K562 (cell line): ENCODE measurements around the gene CARD11. TPM values are rescaled to one million over a fixed set of nuclear protein-coding genes. Genes with fewer than 3 reads are reported as not detected.

ENCODE experiments used
- ATAC-seq: fragments of 200-7000 bp; cut with Tn5 transposase; 3 replicates; pipeline ENCODE4 v1.9.1; 2020; ENCODE audit warnings: moderate library complexity
- BruUV-seq: library from RNA; stranded (reverse); fragments of 400-500 nt; replicated peaks from 2 replicates; lab custom pipeline; 2021; lab: Mats Ljungman, UMichigan
- CTCF ChIA-PET: fragments of 300-600 bp; formaldehyde crosslinking; extraction: SDS; loops from one replicate; lab custom pipeline; 2021; ENCODE audit warnings: low intra/inter-chr PET ratio; lab: Yijun Ruan, JAX
- POLR2A ChIA-PET: fragments of 300-600, 350-650 bp; sonication (Branson Sonifier 250); formaldehyde crosslinking; extraction: SDS; loops from one replicate; lab custom pipeline; 2021; ENCODE audit warnings: antibody characterized with exemption, inconsistent platforms; lab: Yijun Ruan, JAX
- DNase-seq, 4 experiments: peaks; one replicate each; pipeline versions ENCODE4 v3.0.0 to v3.0.0-alpha.2; 2011 to 2018; ENCODE audit warnings: low spot score in 3 of 4, mixed read lengths in 3 of 4; ENCODE audit errors: extremely low read depth in 1 of 4
- FAIRE-seq: peaks from 2 replicates; lab custom pipeline; 2011; peaks lifted over from hg19 to GRCh38; lab: Jason Lieb, UNC
- H2AFZ ChIP-seq: 2 replicates; pipeline ENCODE4 v1.6.0; 2011; ENCODE audit warnings: low read depth, low read length, control low read depth, inconsistent platforms
- H3K27ac ChIP-seq: fragments of 200-600 bp; 3 replicates; pipeline ENCODE4 v1.8.0; 2011; ENCODE audit warnings: low read depth, mild to moderate bottlenecking, control low read depth, inconsistent platforms, low read length, moderate library complexity, mixed read lengths; ENCODE audit errors: extremely low read depth
- H3K27me3 ChIP-seq, 2 experiments: fragments of 300-600 bp in 1 of 2; 2 replicates in 1 of 2; 3 replicates in 1 of 2; pipeline versions ENCODE4 v1.6.0 to v1.8.0; 2011; ENCODE audit warnings: inconsistent platforms in 2 of 2, low read length in 2 of 2, mild to moderate bottlenecking in 1 of 2, mixed read lengths in 1 of 2, moderate library complexity in 1 of 2; ENCODE audit not compliant: control insufficient read depth in 2 of 2, insufficient read depth in 2 of 2
- H3K36me3 ChIP-seq: fragments of 300-600 bp; 3 replicates; pipeline ENCODE4 v1.8.0; 2011; ENCODE audit warnings: mild to moderate bottlenecking, low read length, inconsistent platforms; ENCODE audit not compliant: control insufficient read depth, insufficient read depth
- H3K4me1 ChIP-seq, 2 experiments: fragments of 200-600 bp in 1 of 2; replicated peaks in 1 of 2; 2 replicates in 1 of 2; 3 replicates in 1 of 2; pipeline versions ENCODE4 v1.5.1 to v1.8.0; 2011; ENCODE audit warnings: inconsistent platforms in 2 of 2, low read length in 2 of 2, mild to moderate bottlenecking in 1 of 2, mixed read lengths in 1 of 2, moderate library complexity in 1 of 2; ENCODE audit not compliant: control insufficient read depth in 2 of 2, insufficient read depth in 2 of 2
- H3K4me2 ChIP-seq: 2 replicates; pipeline ENCODE4 v1.6.1; 2011; ENCODE audit warnings: low read length, control low read depth, inconsistent platforms, mixed read lengths; ENCODE audit not compliant: insufficient read depth
- H3K4me3 ChIP-seq: fragments of 200-600 bp; sonication (generic), shearing (Covaris generic); 2 replicates; pipeline ENCODE4 v1.5.1; 2016; ENCODE audit warnings: control low read depth, inconsistent platforms
- H3K79me2 ChIP-seq: fragments of 200-600 bp; 3 replicates; pipeline ENCODE4 v1.8.0; 2011; ENCODE audit warnings: low read length, inconsistent platforms; ENCODE audit not compliant: control insufficient read depth, insufficient read depth
- H3K9ac ChIP-seq, 2 experiments: 2 replicates each; pipeline versions ENCODE4 v1.6.0 to v1.6.1; 2011; ENCODE audit warnings: low read depth in 2 of 2, low read length in 2 of 2, control low read depth in 1 of 2, inconsistent platforms in 1 of 2, mild to moderate bottlenecking in 1 of 2, mixed read lengths in 1 of 2; ENCODE audit not compliant: insufficient read depth in 1 of 2
- H3K9me1 ChIP-seq: one replicate; pipeline ENCODE4 v1.6.0; 2011; ENCODE audit warnings: inconsistent platforms, mild to moderate bottlenecking, low read length, moderate library complexity; ENCODE audit not compliant: control insufficient read depth, insufficient read depth
- H3K9me3 ChIP-seq: replicated peaks from 2 replicates; pipeline ENCODE4 v1.5.1; 2011; ENCODE audit warnings: low read depth, low read length, inconsistent platforms; ENCODE audit not compliant: control insufficient read depth, insufficient read depth
- H4K20me1 ChIP-seq: replicated peaks from 2 replicates; pipeline ENCODE4 v1.6.1; 2011; ENCODE audit warnings: low read length, inconsistent platforms, mixed read lengths; ENCODE audit not compliant: control insufficient read depth, insufficient read depth
- FUS ChIP-seq: fragments of 200-400 bp; formaldehyde crosslinking; optimal IDR thresholded peaks from 2 replicates; pipeline ENCODE3; 2017; ENCODE audit warnings: low read depth, low read length
- MXI1 ChIP-seq: IDR thresholded peaks from 2 replicates; pipeline ENCODE4 v1.6.1; 2011; ENCODE audit warnings: low read depth, mild to moderate bottlenecking, improper control_type of control experiment, low read length
- MYNN ChIP-seq, 2 experiments: sonication (generic); formaldehyde crosslinking in 1 of 2; IDR thresholded peaks; 2 replicates each; pipeline versions ENCODE4 v1.5.0 to v1.6.1; 2016 to 2020; ENCODE audit warnings: antibody characterized with exemption in 1 of 2, missing genetic modification reagents in 1 of 2
- RFX5 ChIP-seq: IDR thresholded peaks from 2 replicates; pipeline ENCODE4 v1.6.1; 2011; ENCODE audit warnings: low read depth, mild to moderate bottlenecking, improper control_type of control experiment, low read length
- ZNF175 ChIP-seq: fragments of 200-800 bp; sonication (Bioruptor generic); IDR thresholded peaks from 2 replicates; pipeline ENCODE4 v1.6.1; 2016; ENCODE audit warnings: low read depth, mild to moderate bottlenecking, missing genetic modification characterization, missing compliant biosample characterization
- WGBS: fragments of 100-300 bp; shearing (Covaris generic); methylation state at CpG from one replicate; pipeline ENCODE4 v1.1.6; 2016; ENCODE audit warnings: low coverage, mixed read lengths; ENCODE audit not compliant: insufficient coverage; ENCODE audit errors: missing lambda C conversion rate; 5-methylcytosine and 5-hydroxymethylcytosine counted together
- in situ Hi-C: fragments of 300-500 bp; cut with MboI; formaldehyde crosslinking; loops from 4 replicates; pipeline ENCODE4 v1.15.0; 2018; ENCODE audit warnings: inconsistent platforms, mixed read lengths
- intact Hi-C: fragments of 100-400 bp; cut with micrococcal nuclease; formaldehyde crosslinking; loops from 2 replicates; pipeline ENCODE4 v1.14.2; 2022
- polyA plus RNA-seq, 8 experiments: library from polyadenylated mRNA; depleted of rRNA in 4 of 8; stranded (reverse) in 5 of 8; unstranded in 3 of 8; fragments of >200 nt; fragmentation: Nextera tagmentation in 2 of 8; fragmentation: Illumina TruSeq in 1 of 8; extraction: Ambion mirVana in 2 of 8; extraction: Trizol in 1 of 8; gene quantifications; 2 replicates each; pipeline versions ENCODE4 v1.2.1 to v1.2.3, GENCODE V29; 2011 to 2014; ENCODE audit warnings: inconsistent platforms in 1 of 8, missing spikeins in 1 of 8
- total RNA-seq, 7 experiments: library from RNA; depleted of rRNA in 6 of 7; stranded (reverse); fragments of >200 nt in 6 of 7; fragmentation: Illumina TruSeq in 2 of 7; extraction: Trizol in 2 of 7; gene quantifications; 2 replicates each; pipeline versions ENCODE4 v1.2.1 to v1.2.3, GENCODE V29; 2011 to 2021; ENCODE audit warnings: low replicate concordance in 1 of 7
- TF ChIP-seq, protein P1 (sequence below): sonication (generic); formaldehyde crosslinking; IDR thresholded peaks from 2 replicates; pipeline ENCODE4 v1.8.1; 2023; ENCODE audit warnings: mild to moderate bottlenecking, missing genetic modification reagents

The CARD11 gene
- total and polyA plus RNA-seq, 9 of the 15 experiments (the other 6 are each of a cell fraction or from before 2014, with no cell fraction given) = 0.07 to 12.8 (median 5.7) TPM

- no peak for DNase-seq
- H3K27me3 ChIP-seq = no peaks in the 10 kb centered on the region
- no peaks in the 10 kb centered on the region for H3K9me1 ChIP-seq
- H3K79me2 ChIP-seq = no peaks in the 10 kb centered on the region
- H2AFZ ChIP-seq = no peak overlapping the region
- WGBS = 45% methylated on average over 3 of the region's 3 CpGs
- H3K4me3 ChIP-seq = no peak overlapping the region
- H3K4me1 ChIP-seq = 0 out of 5 replicates have a peak, but pooled peaks cover 0 to 4% of the 10 kb centered on the region in 2 experiments
- H3K36me3 ChIP-seq = no peaks in the 10 kb centered on the region
- H3K27ac ChIP-seq = no peak overlapping the region
- FAIRE-seq = no peak
- no peak overlapping the region for H3K4me2 ChIP-seq
- no TSS peak for BruUV-seq
- H3K9me3 ChIP-seq = no peaks in the 10 kb centered on the region
- in situ Hi-C loops (no loop called here), intact Hi-C loops (no loop called here)
- no peaks in the 10 kb centered on the region for H4K20me1 ChIP-seq
- POLR2A ChIA-PET = interaction anchor here (0.6 to 0.9 kb wide), 3 partner anchors 13 to 66 kb away, joined by 3 to 4 read pairs (median 3); no protein-coding TSS in a partner anchor
- CTCF ChIA-PET = no interaction called here
- H3K9ac ChIP-seq = no peak overlapping the region
- no peak for TF ChIP-seq MYNN (IDR thresholded peaks at IDR 0.05)
- no peak for TF ChIP-seq MYNN (CRISPR knock-in tag; IDR thresholded peaks at IDR 0.05)
- no peak for TF ChIP-seq ZNF175
- TF ChIP-seq RFX5 = no peak
- no peak for TF ChIP-seq FUS
- no peak for TF ChIP-seq MXI1
- TF ChIP-seq, protein P1, sequence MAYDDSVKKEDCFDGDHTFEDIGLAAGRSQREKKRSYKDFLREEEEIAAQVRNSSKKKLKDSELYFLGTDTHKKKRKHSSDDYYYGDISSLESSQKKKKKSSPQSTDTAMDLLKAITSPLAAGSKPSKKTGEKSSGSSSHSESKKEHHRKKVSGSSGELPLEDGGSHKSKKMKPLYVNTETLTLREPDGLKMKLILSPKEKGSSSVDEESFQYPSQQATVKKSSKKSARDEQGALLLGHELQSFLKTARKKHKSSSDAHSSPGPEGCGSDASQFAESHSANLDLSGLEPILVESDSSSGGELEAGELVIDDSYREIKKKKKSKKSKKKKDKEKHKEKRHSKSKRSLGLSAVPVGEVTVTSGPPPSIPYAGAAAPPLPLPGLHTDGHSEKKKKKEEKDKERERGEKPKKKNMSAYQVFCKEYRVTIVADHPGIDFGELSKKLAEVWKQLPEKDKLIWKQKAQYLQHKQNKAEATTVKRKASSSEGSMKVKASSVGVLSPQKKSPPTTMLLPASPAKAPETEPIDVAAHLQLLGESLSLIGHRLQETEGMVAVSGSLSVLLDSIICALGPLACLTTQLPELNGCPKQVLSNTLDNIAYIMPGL (CRISPR knock-in tag) = no peak
- TF ChIP-seq, all 486 proteins: peak for 0
- no peak for ATAC-seq
These were observed 38.4 kb downstream of the CARD11 start for GRCh38 chr7:3005257-3005656.
